NCI-H460 (cell line): ENCODE data around the gene CNTNAP2. TPM values are rescaled to one million over a fixed set of nuclear protein-coding genes. Genes with fewer than 3 reads are reported as not detected.
"Not testable (repeated sequence)": the region's sequence is repeated elsewhere in the genome, so short reads cannot be mapped to it uniquely, and the experiment has no call there.

ENCODE experiments used
- DNase-seq: peaks from one replicate; pipeline ENCODE4 v3.0.0-alpha.2; 2016; ENCODE audit warnings: low read depth; ENCODE audit errors: extremely low read depth
- total RNA-seq: library from RNA; depleted of rRNA; stranded (reverse); fragments of >200 nt; shearing (Covaris generic); gene quantifications from 2 replicates; pipeline ENCODE4 v1.2.3, GENCODE V29; 2014

Gene CNTNAP2
- total RNA-seq, 1 experiment from 2014 or later: 0.15 TPM

- no peak for DNase-seq
These were observed 2173.9 kb downstream of the CNTNAP2 start for GRCh38 chr7:148290538-148290937.

- DNase-seq: no peak
These were observed 2175.2 kb downstream of the CNTNAP2 start for GRCh38 chr7:148291799-148292198.

DNA sequence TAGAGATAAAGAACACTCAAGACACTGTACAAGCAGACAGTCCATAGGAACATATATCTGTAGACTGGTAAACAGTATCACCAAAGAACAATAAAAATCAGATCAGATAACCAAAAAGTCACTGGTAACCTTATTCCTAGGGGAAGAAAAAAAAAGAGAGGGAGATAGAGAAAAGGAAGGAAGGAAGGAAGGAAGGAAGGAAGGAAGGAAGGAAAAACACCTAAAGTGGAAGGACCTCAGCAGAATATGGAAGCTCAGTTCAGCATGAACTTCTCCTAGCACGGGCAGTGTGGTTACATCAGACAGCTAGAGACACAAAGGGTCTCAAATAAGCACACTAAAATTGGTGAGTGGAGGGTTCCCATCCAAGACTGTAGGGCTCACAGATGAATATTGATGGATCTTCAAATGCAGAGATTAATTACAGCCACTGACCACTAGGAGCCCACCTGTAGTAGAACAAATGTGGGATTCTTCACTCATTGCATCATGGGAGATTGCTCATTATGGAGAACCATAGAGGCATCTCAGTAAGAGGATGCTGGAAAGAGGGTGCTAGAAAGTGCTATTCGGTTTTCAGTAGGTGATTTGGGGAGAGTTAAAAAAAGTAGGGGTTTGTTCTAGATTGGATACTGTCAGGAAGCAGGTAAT is 2180.5 kb downstream of the CNTNAP2 start:
- DNase-seq: no peak

DNA sequence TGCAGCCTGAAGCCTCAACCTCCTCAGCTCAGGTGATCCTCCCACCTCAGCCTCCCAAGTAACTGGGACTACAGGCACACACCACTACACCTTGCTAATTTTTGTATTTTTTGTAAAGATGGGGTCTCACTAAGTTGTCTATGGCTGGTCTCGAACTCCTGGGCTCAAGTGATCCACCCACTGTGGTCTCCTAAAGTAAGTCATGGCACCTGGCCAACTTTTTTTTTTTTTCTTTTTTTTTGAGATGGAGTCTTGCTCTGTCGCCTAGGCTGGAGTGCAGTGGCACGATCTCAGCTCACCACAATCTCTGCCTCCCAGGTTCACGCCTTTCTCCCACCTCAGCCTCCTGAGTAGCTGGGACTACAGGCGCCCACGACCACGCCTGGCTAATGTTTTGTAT is 2182.2 kb downstream of the CNTNAP2 start:
- not testable (repeated sequence) for DNase-seq

- DNase-seq: no peak
These were observed 2183.0 kb downstream of the CNTNAP2 start for GRCh38 chr7:148299350-148300276.

DNA sequence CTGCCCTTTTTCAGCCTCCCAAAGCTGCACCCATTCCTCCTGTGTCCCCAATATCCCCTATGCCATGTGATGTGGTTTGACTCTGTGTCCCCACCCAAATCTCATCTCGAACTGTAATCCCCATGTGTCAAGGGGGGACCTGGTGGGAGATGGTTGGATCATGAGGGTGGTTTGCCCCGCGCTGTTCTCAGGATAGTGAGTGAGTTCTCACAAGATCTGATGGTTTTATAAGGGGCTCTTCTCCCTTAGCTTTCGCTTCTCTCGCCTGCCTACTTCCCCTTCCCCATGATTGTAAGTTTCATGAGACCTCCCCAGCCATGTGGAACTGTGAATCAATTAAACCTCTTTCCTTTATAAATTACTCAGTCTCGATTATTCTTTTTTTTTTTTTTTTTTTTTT is 2185.8 kb downstream of the CNTNAP2 start:
- not testable (repeated sequence) for DNase-seq

- DNase-seq: peak; percentile 17
These were observed 2186.9 kb downstream of the CNTNAP2 start for GRCh38 chr7:148303295-148304082.

DNA sequence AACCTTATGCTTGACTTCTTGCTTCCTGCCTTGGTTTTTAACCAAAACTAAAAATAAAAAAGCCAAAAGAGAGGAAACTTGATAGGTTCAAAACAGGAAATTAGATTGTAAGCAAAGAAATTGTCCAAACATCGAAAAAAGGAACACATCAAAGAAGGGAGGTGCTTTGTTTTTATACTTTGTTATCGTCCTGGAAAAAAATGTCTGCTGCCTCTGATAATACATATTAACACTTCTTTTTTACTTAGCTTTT is 2187.4 kb downstream of the CNTNAP2 start:
- DNase-seq: no peak

- DNase-seq: no peak
These were observed 2187.9 kb downstream of the CNTNAP2 start for GRCh38 chr7:148304456-148304855.

- DNase-seq: no peak
These were observed 2190.2 kb downstream of the CNTNAP2 start for GRCh38 chr7:148306759-148307158.

GRCh38 chr7:148318102-148318811 is 2201.7 kb downstream of the CNTNAP2 start:
- no peak for DNase-seq

- no peak for DNase-seq
These were observed 2202.2 kb downstream of the CNTNAP2 start for GRCh38 chr7:148318838-148319237.

DNA sequence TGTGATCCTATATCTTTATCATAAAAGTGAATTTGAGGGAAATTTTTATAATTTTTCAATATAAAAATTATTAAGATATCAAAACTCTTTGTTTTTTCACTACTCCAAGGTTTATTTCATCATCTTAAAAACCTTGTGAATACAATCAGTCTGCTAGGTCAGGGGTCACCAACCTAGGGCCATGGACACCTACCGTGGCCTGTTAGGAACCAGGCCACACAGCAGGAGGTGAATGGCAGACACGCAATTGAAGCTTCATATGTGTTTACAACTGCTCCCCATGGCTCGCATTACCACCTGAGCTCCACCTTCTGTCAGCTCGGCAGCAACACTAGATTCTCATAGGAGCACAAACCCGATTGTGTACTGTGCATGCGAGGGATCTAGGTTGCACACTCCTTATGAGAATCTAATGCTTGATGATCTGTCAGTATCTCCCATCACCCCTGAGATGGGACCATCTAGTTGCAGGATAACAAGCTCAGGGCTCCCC is 2202.8 kb downstream of the CNTNAP2 start:
- no peak for DNase-seq

- DNase-seq: no peak
These were observed 2208.6 kb downstream of the CNTNAP2 start for GRCh38 chr7:148325208-148325607.

DNA sequence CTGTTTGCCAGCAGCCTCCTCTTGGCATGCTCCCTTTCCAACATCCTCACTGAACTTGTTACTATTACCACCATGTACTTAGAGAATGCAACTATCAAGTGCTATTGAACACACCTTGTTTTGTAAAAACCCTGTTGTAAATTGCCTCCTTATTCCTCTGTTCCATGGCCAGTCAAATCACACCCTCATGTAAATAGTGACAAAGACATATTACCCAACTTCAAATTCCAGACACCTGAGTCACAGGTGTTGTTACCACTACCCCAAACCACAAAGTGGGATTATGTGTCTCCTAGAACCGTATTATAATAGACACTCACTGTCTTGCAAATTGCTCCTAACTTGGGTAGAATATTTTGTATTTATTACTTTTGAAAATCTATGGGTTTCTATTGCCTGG is 2210.8 kb downstream of the CNTNAP2 start:
- no peak for DNase-seq

GRCh38 chr7:148328906-148329305 is 2212.3 kb downstream of the CNTNAP2 start:
- no peak for DNase-seq

DNA sequence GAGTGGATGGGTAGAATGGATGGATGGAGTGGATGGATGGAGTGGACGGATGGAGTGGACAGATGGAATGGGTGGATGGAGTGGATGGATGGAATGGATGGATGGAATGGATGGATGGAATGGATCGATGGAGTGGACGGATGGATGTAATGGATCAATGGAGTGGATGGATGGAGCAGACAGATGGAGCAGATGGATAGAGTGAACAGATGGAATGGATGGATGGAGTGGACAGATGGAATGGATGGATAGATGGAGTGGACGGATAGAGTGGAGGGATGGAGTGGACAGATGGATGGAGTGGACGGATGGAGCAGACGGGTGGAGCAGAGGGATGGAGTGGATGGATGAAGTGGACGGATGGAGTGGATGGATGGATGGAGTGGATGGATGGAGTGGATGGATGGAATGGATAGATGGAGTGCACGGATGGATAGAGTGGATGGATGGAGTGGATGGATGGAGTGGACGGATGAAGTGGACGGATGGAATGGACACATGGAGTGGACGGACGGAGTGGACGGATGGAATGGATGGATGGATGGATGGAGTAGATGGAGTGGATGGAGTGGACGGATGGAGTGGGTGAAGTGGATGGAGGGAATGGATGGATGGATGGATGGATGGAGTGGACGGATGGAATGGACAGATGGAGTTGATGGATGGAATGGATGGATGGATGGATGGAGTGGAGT is 2213.7 kb downstream of the CNTNAP2 start:
- DNase-seq: no peak

GRCh38 chr7:148330822-148331221 is 2214.2 kb downstream of the CNTNAP2 start:
- DNase-seq: no peak

DNA sequence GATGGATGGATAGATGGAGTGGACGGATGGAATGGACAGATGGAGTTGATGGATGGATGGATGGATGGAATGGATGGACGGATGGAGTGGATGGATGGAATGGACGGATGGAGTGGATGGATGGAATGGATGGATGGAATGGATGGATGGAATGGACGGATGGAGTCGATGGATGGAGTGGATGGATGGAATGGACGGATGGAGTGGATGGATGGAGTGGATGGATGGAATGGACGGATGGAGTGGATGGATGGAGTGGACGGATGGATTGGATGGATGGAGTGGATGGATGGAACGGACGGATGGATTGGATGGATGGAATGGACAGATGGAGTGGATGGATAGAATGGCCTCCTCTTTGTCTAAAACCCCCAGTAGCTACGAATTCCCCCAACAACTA is 2214.9 kb downstream of the CNTNAP2 start:
- not testable (repeated sequence) for DNase-seq
